Measurements from ENCODE around the gene RUNX3.
"Not testable (repeated sequence)": the region's sequence is repeated elsewhere in the genome, so short reads cannot be mapped to it uniquely, and the experiment has no call there.

The RUNX3 gene

GRCh38 chr1:24899581-24900485, 30.2 kb downstream of the RUNX3 start:
- no peak for DNase-seq

DNA sequence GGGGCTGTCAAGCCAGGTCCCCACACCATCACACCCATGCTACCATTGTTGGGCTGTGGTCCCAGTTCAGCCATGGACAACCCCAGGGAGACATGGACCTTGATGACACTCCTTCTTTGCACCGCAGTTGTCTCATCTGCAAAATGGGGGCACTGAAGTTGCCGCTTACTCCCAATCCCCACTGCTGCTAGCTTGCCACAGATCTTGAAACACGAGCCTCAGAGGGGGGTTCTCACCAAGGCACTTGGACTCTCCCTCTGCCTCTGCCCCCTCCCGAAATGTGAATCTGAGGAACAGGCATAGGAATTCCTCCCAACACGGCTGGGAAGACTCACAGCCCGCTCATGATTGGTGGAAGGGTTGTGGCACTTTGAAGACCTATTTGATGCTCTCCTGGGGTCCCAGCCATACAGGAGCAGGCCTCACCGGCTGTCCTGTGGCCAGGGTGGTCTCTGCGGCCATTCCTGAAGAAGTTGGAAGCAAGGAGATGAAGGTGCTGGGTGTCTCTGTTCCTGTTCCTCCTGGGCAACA, 31.1 kb downstream of the RUNX3 start:
- no peak for DNase-seq

DNA sequence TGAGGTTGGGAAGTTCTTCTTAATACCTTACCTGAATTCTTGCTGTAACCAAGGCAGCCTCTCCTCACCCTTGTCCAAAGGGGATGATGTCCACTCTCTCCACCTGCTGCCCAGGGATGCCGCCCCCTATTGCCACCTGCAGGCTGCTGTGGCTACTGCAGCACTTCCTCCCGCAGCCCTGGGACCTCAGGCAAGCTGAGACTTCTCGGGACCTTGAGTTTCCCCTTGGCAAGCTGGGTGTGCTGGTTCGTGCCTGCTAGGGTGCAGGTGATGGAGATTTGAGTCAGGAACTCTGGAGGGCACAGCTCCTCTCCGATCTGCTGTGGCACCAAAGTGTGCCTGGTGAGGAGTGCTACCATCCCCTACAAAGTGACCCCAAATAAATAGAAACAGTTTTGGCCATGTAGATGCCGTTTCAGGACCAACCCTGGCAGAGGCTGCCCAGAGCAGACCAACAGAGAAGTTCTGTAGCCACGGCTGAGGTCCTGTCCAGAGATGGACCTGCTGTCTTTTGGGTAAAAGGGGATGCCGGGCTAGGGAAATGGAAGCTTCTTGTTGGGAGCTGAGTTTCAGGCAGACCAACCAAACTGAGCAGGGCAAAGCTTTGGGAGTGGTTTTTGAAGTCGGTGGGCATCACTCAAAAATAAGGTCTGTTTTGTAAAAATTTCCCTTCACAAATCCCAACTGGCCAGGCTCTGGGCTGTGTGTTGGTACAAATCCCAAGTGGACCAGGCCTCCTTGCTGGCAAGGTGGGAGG, 31.7 kb downstream of the RUNX3 start:
- DNase-seq, result no peak

GRCh38 chr1:24897263-24898151, 32.6 kb downstream of the RUNX3 start:
- DNase-seq, result no peak

DNA sequence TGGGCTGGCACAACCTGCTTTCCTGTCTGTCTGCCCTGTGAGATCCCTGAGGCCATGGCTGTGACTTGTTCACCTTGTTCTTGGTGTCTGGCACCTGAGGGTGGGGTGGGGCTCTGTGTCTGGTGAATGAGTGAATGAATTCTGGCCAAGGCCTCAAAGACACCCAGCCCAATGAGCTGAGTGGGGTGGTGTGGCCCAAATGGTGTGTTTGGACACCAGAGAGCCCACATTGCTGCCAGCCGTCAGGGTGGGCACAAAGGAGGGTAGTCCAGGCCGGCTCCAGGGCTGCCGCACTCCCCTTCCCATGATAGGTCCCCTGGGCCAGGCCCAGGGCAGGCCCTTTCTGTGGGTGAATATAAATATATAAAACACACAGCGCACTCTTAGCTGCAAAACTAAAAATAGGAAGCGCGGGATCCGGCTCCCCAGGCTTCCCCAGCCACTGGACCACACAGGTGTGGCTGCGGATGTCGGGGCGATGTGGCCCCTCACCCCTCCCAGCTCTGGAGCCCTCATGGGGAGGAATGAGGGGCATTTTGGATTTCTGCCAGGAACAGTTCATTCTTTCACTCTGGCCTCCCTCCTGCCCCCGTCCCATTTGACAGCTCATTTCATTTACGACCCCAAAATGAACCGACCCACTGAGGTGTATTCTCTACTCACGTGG, 33.3 kb downstream of the RUNX3 start:
- no peak for DNase-seq

DNA sequence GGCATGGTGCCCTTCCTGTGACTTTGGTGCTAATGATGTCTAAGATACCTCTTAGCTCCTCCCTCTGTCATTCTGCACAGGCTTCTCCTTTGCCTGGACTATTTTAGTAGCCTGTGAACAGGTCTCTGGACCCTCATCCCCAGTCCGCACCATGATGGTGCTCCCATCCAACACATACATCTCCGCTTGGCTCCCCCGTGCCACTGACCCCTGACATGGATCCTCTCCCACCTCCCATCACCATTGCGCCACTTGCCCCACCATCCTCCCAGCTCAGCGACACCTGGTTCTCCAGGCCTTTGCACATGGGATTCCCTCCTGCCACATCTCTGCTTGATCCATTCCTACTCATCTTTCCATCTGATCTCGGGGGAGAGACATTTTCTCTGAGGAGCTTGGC, 33.9 kb downstream of the RUNX3 start:
- no peak for DNase-seq

DNA sequence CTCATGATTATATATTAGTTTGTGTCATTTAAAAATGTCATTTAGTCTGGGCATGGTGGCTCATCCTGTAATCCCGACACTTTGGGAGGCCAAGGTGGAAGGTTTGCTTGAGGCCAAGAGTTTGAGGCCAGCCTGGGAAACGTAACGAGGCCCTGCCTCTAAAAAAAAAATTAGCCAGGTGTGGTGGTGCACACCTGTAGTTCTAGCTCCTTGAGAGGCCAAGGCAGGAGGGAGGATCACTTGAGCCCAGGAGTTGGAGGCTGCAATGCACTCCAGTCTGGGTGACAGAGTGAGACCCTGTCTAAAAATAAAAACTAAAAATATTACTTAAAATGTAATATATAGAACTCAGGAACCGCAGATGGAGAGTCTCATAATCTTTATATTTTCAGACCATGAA, 34.6 kb downstream of the RUNX3 start:
- no peak for DNase-seq

GRCh38 chr1:24894002-24894401, 36.1 kb downstream of the RUNX3 start:
- no peak for DNase-seq

DNA sequence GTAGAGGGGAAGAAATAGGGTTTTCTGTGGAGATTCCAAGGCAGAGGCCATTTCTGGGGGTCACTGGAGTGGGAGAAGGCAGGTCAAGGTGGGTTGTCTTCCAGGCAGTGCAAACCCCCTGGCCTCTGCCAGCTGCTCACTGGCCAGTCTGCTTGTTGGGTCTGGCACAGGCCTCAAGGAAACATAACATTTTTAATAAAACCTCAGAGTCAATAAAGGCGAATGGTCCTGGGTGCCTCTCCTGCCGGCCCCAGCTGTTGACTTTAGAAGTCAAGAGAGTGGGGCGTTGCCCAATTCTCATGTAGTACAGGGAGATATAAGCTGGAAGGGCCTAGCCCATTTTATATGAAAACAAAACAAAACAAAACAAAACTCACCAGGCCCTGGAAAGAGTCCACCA, 36.6 kb downstream of the RUNX3 start:
- DNase-seq, result no peak

DNA sequence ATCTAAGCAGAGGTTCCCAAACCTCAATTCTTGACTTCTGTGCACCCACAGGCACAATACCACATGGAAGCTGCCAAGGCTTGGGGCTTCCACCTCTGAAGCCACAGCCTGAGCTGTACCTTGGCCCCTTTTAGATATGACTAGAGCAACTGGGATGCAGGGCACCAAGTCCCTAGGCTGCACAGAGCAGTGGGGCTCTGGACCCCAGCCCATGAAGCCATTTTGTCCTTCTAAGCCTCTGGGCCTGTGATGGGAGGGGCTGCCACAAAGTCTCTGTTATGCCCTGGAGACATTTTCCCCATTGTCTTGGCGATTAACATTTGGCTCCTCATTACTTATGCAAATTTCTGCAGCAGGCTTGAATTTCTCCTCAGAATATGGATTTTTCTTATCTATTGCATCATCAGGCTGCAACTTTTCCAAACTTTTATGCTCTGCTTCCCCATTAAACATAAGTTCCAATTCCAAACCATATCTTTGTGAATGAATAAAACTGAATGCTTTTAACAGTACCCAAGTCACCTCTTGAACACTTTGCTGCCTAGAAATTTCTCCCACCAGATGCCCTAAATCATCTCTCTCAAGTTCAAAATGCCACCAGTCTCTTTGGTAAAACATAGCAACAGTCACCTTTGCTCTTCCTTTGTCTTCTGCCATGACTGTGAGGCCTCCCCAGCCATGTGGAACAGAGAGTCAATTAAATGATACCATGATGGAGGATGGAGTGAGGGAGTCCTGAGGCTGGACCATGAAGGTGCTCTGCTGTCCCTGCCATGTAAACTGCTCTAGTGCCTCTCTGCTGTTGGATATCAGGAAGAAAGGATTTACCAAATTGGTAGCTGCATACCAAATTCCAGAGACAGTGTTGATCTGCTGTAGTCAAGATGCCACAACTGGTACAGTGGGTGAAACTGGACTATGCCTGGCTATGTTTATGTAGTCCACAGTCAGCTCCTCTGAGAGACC, 37.6 kb downstream of the RUNX3 start:
- no peak for DNase-seq

GRCh38 chr1:24891367-24891766, 38.7 kb downstream of the RUNX3 start:
- not testable (repeated sequence) for DNase-seq

- DNase-seq, result no peak
Measured at GRCh38 chr1:24890887-24891286, 39.2 kb downstream of the RUNX3 start.

GRCh38 chr1:24888971-24889676, 41.0 kb downstream of the RUNX3 start:
- no peak for DNase-seq

- no peak for DNase-seq
Measured at GRCh38 chr1:24888061-24888970, 41.8 kb downstream of the RUNX3 start.

DNA sequence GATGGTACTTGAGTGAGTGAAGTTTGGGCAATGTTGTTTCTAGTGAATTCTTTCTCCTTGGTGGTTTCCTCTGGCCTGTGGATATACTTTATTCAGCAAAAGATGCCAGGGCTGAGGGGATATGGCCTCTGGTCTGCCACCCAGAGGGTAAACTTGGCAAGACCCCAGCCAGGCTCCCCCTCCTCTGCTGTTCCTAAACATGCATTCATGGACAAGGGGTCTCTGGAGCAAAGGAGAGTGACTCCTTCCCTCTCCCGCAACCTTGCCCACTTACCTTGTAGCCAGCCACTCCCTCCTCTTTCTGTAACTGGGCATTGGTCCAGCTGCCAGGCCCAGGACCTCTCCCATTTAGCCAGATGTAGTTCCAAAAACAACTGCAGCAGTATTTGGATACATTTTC, 43.8 kb downstream of the RUNX3 start:
- DNase-seq, result no peak

- DNase-seq, result no peak
Measured at GRCh38 chr1:24884751-24885150, 45.3 kb downstream of the RUNX3 start.

- DNase-seq, result no peak
Measured at GRCh38 chr1:24881034-24881433, 49.0 kb downstream of the RUNX3 start.

GRCh38 chr1:24878775-24879742, 51.0 kb downstream of the RUNX3 start:
- no peak for DNase-seq

All from NCI-H1092 (cell line).